HG03342 (cell line): ENCODE data around the gene EIF5B.
A peak's percentile ranks its signal among the peaks of the same experiment; 100 is the strongest.
"Not testable (repeated sequence)": the region's sequence is repeated elsewhere in the genome, so short reads cannot be mapped to it uniquely, and the experiment has no call there.

Experiments used
- ATAC-seq: cut with Tn5 transposase; IDR thresholded peaks from one replicate; pipeline ENCODE4 v1.9.1; 2021; ENCODE audit warnings: mild to moderate bottlenecking, moderate library complexity; ENCODE audit not compliant: unreplicated experiment

EIF5B gene, protein sequence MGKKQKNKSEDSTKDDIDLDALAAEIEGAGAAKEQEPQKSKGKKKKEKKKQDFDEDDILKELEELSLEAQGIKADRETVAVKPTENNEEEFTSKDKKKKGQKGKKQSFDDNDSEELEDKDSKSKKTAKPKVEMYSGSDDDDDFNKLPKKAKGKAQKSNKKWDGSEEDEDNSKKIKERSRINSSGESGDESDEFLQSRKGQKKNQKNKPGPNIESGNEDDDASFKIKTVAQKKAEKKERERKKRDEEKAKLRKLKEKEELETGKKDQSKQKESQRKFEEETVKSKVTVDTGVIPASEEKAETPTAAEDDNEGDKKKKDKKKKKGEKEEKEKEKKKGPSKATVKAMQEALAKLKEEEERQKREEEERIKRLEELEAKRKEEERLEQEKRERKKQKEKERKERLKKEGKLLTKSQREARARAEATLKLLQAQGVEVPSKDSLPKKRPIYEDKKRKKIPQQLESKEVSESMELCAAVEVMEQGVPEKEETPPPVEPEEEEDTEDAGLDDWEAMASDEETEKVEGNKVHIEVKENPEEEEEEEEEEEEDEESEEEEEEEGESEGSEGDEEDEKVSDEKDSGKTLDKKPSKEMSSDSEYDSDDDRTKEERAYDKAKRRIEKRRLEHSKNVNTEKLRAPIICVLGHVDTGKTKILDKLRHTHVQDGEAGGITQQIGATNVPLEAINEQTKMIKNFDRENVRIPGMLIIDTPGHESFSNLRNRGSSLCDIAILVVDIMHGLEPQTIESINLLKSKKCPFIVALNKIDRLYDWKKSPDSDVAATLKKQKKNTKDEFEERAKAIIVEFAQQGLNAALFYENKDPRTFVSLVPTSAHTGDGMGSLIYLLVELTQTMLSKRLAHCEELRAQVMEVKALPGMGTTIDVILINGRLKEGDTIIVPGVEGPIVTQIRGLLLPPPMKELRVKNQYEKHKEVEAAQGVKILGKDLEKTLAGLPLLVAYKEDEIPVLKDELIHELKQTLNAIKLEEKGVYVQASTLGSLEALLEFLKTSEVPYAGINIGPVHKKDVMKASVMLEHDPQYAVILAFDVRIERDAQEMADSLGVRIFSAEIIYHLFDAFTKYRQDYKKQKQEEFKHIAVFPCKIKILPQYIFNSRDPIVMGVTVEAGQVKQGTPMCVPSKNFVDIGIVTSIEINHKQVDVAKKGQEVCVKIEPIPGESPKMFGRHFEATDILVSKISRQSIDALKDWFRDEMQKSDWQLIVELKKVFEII

DNA sequence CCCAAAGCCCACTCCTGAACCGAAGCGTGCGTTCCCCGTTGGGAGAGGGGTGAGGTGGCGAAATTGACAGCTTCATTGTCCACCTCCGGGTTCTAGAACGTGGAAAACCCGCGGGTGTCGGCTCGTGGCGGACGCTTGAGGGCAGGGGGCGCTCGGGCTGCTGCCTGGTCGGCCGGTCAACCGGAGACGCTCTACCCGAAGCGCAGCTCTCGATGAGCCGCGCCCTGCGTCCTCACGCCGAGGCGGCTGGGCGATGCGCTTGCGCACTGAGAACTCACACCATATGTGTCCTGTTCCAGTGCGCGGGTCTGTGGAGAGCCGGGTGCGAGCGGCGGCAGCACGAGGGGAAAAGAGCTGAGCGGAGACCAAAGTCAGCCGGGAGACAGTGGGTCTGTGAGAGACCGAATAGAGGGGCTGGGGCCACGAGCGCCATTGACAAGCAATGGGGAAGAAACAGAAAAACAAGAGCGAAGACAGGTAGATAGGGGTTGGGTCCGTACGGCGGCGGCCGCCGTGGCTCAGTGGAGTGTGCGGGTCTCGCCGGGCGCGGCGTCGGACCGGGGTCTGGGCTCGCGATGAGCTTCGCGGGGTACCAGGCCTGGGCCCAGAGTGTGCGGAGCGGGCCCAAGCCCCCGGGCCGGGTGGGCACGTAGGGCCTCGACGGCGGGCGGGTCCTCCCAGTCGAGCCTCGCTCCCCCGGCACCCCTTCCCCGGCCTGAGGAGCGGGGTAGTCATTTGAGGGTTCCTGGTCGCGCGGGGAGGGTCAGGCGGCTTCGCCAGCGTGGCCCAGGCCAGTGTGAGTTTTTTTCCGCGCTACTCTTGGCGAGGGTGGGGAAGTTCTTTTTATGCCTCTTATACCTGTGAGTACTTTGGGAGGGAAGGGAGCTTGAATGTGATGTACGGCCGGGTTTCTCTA lies at the start of gene EIF5B:
EIF5B (plus strand) TSS at position 277 of the 916 bp plus-strand sequence; CDS start at position 443, 166 bp downstream.
- ATAC-seq, result peak; percentile 52

DNA sequence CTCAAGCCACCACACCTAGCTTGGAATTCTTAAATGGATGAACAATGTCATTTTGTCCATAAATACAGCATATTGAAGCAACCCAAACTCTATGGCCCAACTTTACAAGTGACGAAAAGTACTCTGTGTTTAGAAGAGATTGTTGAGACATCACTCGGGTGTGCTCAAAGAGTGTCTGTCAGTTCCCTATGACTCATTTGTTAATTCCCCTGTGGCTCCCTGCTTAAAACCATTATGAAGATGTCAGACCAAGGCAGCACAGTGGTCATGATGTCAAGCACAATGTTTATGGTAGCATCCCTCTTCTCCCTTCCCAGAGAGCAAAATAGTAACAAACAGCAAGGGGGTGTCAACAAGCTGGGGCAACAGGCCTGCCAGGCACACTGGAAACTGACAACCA lies 39.2 kb upstream of the EIF5B start:
- ATAC-seq, result no peak

- no peak for ATAC-seq
These were observed 37.6 kb upstream of the EIF5B start for GRCh38 chr2:99299580-99299979.

GRCh38 chr2:99301097-99301496 lies 36.1 kb upstream of the EIF5B start, which contains the start of gene LYG1:
Gene LYG1, minus strand, starts transcription at chr2:99301197. Its CDS starts 5,527 bp downstream, at chr2:99295670.
- not testable (repeated sequence) for ATAC-seq

DNA sequence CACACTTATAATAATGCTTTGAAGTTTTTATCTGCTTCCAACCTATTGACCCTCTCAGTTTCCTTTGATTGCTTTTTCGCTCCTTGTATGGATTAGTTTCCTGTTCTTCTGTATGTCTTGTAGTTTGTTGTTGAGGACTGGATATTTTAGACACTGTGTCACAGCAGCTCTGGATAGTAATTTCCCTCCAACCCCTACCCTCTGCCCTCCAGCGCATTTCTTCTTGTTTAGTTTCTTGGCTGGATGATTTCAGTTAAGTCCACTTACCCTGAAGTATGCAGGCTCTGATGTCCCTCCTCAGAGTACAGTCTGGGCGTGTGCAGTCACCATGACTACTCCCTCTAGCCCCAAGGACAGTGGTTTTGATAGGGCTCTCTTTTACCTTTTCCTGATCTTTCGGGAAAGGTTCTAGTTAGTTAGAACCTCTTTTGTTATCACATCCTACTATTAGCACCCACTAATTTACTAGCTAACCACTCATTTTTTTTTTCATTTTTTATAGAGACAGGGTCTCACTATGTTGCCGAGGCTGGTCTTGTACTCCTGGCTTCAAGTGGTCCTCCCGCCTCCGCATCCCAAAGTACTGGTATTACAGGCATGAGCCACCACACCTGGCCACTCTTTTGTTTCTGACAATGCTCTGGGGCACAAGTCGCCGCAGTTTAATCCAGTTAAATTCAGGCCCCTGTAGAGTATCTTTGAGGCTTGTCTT lies 19.9 kb upstream of the EIF5B start:
- no peak for ATAC-seq

- not testable (repeated sequence) for ATAC-seq
These were observed 19.4 kb upstream of the EIF5B start for GRCh38 chr2:99317873-99318200.

GRCh38 chr2:99325384-99325783 lies 11.8 kb upstream of the EIF5B start:
- ATAC-seq, result no peak

GRCh38 chr2:99335911-99336803 lies 1.0 kb upstream of the EIF5B start, which contains the start of gene TXNDC9:
Gene TXNDC9, minus strand, starts transcription at chr2:99336333. Its CDS starts 3,123 bp downstream, at chr2:99333210.
- peak; percentile 63 for ATAC-seq

GRCh38 chr2:99336804-99337112 lies 431 bp upstream of the EIF5B start:
- peak; percentile 2 for ATAC-seq

DNA sequence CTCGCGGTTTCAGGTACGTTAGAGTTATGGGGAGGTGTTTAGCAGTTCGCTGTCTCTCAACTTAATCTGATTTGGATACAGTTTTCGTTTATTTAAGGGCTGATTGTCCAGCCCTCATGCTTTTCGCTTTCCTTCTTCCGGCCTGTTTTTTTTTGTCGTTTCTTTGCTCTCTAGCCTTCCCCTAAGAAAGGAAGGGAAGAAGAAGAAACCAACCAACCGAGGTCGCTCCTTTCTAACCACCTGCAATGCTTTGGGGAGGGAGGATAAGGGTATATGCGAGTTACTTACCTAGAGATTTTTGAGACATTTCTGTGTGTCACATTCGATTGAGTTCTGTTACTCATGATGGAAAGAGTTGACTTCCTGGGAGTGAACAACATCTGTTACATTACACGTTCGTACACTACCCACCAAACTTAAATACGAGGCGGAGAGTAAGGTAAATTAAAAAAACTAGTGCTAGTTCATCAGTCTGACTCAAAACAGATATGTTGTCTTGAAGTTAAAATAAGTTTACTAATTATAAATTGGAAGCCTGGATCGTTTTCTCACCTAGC lies 918 bp downstream of the EIF5B start:
- ATAC-seq, result no peak

DNA sequence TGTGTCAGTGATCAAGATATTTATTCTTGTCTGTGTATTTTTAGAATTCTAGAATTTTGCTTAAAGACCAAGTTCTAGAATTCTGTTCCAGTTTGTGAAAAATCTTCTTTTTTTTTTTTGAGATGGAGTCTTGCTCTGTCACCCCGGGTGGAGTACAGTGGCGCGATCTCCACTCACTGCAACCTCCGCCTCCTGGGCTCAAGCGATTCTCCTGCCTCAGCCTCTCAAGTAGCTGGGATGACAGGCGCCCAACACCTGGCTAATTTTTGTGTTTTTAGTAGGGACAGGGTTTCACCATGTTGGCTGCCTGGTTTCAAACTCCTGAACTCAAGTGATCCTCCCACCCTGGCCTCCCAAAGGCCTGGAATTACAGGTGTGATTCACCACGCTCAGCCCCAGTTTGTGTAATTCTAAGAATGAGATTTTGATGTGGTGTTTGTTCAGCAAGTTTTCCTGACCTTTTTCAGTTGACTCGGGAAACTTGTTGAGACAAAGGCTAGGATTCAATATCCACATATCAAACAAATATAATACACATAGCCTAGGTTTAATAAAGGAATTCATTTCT lies 3.6 kb downstream of the EIF5B start:
- no peak for ATAC-seq

- ATAC-seq, result no peak
These were observed 5.3 kb downstream of the EIF5B start for GRCh38 chr2:99342536-99342935.

DNA sequence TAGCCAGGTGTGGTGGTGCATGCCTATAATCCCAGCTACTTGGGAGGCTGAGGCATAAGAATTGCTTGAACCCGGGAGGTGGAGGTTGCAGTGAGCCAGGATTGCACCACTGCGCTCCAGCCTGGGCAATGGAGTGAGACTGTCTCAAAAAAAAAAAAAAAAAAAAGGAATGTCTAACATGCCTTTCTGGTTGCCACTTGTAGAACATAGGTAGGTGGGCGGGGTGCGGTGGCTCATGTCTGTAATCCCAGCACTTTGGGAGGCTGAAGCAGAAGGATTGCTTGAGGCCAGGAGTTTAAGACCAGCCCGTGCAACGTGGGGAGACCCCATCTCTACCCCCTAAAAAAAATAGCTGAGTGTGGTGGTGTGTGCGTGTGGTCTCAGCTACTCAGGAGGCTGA lies 8.3 kb downstream of the EIF5B start:
- ATAC-seq, result not testable (repeated sequence)

GRCh38 chr2:99346218-99346617 lies 9.0 kb downstream of the EIF5B start:
- no peak for ATAC-seq

- no peak for ATAC-seq
These were observed 11.0 kb downstream of the EIF5B start for GRCh38 chr2:99348173-99348572.

- ATAC-seq, result no peak
These were observed 13.0 kb downstream of the EIF5B start for GRCh38 chr2:99350194-99350593.

- no peak for ATAC-seq
These were observed 16.9 kb downstream of the EIF5B start for GRCh38 chr2:99354070-99354469.

- not testable (repeated sequence) for ATAC-seq
These were observed 17.6 kb downstream of the EIF5B start for GRCh38 chr2:99354825-99355224.
